ENCODE measurements around the gene FOXN1.

FOXN1 gene

GRCh38 chr17:28470914-28471366, 35.2 kb upstream of the FOXN1 start:
- TF ChIP-seq EZH2phosphoT487 (IDR thresholded peaks at IDR 0.05; ENCODE audit: borderline replicate concordance) (no peak), CTCF (conservative IDR thresholded peaks at IDR 0.05; ENCODE audit: low read length) (no peak)
- H3K4me3 ChIP-seq (ENCODE audit: low read length, poor library complexity, severe bottlenecking): no peak overlapping the region
- H3K36me3 ChIP-seq (ENCODE audit: insufficient read depth, low read length): no peaks in the 10 kb centered on the region
- H3K79me2 ChIP-seq (ENCODE audit: insufficient read depth, low read length): no peaks in the 10 kb centered on the region
- no peaks in the 10 kb centered on the region for H3K27me3 ChIP-seq (ENCODE audit: insufficient read depth, low read length, poor library complexity, severe bottlenecking)
- H3K9me3 ChIP-seq (ENCODE audit: insufficient read depth, low read depth, low read length): no peaks in the 10 kb centered on the region
- H3K9me2 ChIP-seq (replicated peaks; ENCODE audit: low read depth, low read length): no peaks in the 10 kb centered on the region
- 0 out of 2 replicates have a peak, but pooled peaks cover 2% of the 10 kb centered on the region for H3F3A ChIP-seq (ENCODE audit: low read depth)
- H2AFZ ChIP-seq (ENCODE audit: low read length): peak overlapping the region; percentile 66
- peaks cover 45% of the 10 kb centered on the region for H3K4me1 ChIP-seq (ENCODE audit: insufficient read depth, low read length, poor library complexity, severe bottlenecking)
- no peak overlapping the region for H3K4me2 ChIP-seq (ENCODE audit: low read depth, low read length, poor library complexity, severe bottlenecking)
- H4K20me1 ChIP-seq (ENCODE audit: insufficient read depth, low read length, poor library complexity, severe bottlenecking): no peaks in the 10 kb centered on the region
- no peak overlapping the region for H3K9ac ChIP-seq (ENCODE audit: low read depth, low read length, poor library complexity, severe bottlenecking)

GRCh38 chr17:28471531-28472342, 34.4 kb upstream of the FOXN1 start:
- no peak overlapping the region for H3K4me2 ChIP-seq (ENCODE audit: low read depth, low read length, poor library complexity, severe bottlenecking)
- H3F3A ChIP-seq (ENCODE audit: low read depth): 0 out of 2 replicates have a peak, but pooled peaks cover 2% of the 10 kb centered on the region
- H3K27me3 ChIP-seq (ENCODE audit: insufficient read depth, low read length, poor library complexity, severe bottlenecking): no peaks in the 10 kb centered on the region
- TF ChIP-seq CTCF (conservative IDR thresholded peaks at IDR 0.05; ENCODE audit: low read length): no peak
- TF ChIP-seq EZH2phosphoT487 (IDR thresholded peaks at IDR 0.05; ENCODE audit: borderline replicate concordance): no peak
- no peaks in the 10 kb centered on the region for H4K20me1 ChIP-seq (ENCODE audit: insufficient read depth, low read length, poor library complexity, severe bottlenecking)
- no peak overlapping the region for H3K4me3 ChIP-seq (ENCODE audit: low read length, poor library complexity, severe bottlenecking)
- H3K79me2 ChIP-seq (ENCODE audit: insufficient read depth, low read length): no peaks in the 10 kb centered on the region
- H3K9ac ChIP-seq (ENCODE audit: low read depth, low read length, poor library complexity, severe bottlenecking): no peak overlapping the region
- peaks cover 39% of the 10 kb centered on the region for H3K4me1 ChIP-seq (ENCODE audit: insufficient read depth, low read length, poor library complexity, severe bottlenecking)
- no peaks in the 10 kb centered on the region for H3K9me3 ChIP-seq (ENCODE audit: insufficient read depth, low read depth, low read length)
- H3K36me3 ChIP-seq (ENCODE audit: insufficient read depth, low read length): no peaks in the 10 kb centered on the region
- no peak overlapping the region for H2AFZ ChIP-seq (ENCODE audit: low read length)
- no peaks in the 10 kb centered on the region for H3K9me2 ChIP-seq (replicated peaks; ENCODE audit: low read depth, low read length)

GRCh38 chr17:28472871-28473497, 33.2 kb upstream of the FOXN1 start:
- Histone ChIP-seq H2AFZ (ENCODE audit: low read length) (no peak overlapping the region), H3K27me3 (ENCODE audit: insufficient read depth, low read length, poor library complexity, severe bottlenecking) (no peaks in the 10 kb centered on the region), H3K9ac (ENCODE audit: low read depth, low read length, poor library complexity, severe bottlenecking) (no peak overlapping the region), H3K79me2 (ENCODE audit: insufficient read depth, low read length) (no peaks in the 10 kb centered on the region), H3K4me1 (ENCODE audit: insufficient read depth, low read length, poor library complexity, severe bottlenecking) (peaks cover 26% of the 10 kb centered on the region), H3K9me3 (ENCODE audit: insufficient read depth, low read depth, low read length) (no peaks in the 10 kb centered on the region), H3K36me3 (ENCODE audit: insufficient read depth, low read length) (no peaks in the 10 kb centered on the region), H3K4me3 (ENCODE audit: low read length, poor library complexity, severe bottlenecking) (no peak overlapping the region), H3K9me2 (replicated peaks; ENCODE audit: low read depth, low read length) (no peaks in the 10 kb centered on the region), H4K20me1 (ENCODE audit: insufficient read depth, low read length, poor library complexity, severe bottlenecking) (no peaks in the 10 kb centered on the region), H3F3A (ENCODE audit: low read depth) (0 out of 2 replicates have a peak, but pooled peaks cover 2% of the 10 kb centered on the region), H3K4me2 (ENCODE audit: low read depth, low read length, poor library complexity, severe bottlenecking) (no peak overlapping the region)
- no peak for TF ChIP-seq EZH2phosphoT487 (IDR thresholded peaks at IDR 0.05; ENCODE audit: borderline replicate concordance)
- no peak for TF ChIP-seq CTCF (conservative IDR thresholded peaks at IDR 0.05; ENCODE audit: low read length)

All from Loucy (cell line).